PFSK-1 (cell line): ENCODE results near the gene UBE2D2.

Source experiments
- FOXP2 ChIP-seq: optimal IDR thresholded peaks from 2 replicates; pipeline ENCODE3; 2011; ENCODE audit warnings: borderline replicate concordance, control low read depth, inconsistent platforms; ENCODE audit not compliant: insufficient read depth; ENCODE audit errors: extremely low read length, extremely low read depth
- POLR2AphosphoS5 ChIP-seq: IDR thresholded peaks from 2 replicates; pipeline ENCODE4 v1.6.1; 2012; ENCODE audit warnings: low read depth, mild to moderate bottlenecking, control low read depth, low read length, moderate library complexity
- SIN3A ChIP-seq: IDR thresholded peaks from 2 replicates; pipeline ENCODE4 v1.6.1; 2012; ENCODE audit warnings: mild to moderate bottlenecking, low read length, moderate library complexity, borderline replicate concordance; ENCODE audit not compliant: insufficient read depth
- TAF1 ChIP-seq: IDR thresholded peaks from 2 replicates; pipeline ENCODE4 v1.6.1; 2012; ENCODE audit warnings: low read length, control low read depth, borderline replicate concordance; ENCODE audit not compliant: insufficient read depth
- TF ChIP-seq, protein P1 (sequence below), 2 experiments: IDR thresholded peaks; 2 replicates each; pipeline versions ENCODE4 v1.6.1 to v1.8.0; 2011 to 2012; ENCODE audit warnings: low read depth in 2 of 2, low read length in 2 of 2, control low read depth in 1 of 2, inconsistent platforms in 1 of 2, mild to moderate bottlenecking in 1 of 2, moderate library complexity in 1 of 2; ENCODE audit not compliant: insufficient read depth in 1 of 2

UBE2D2 gene

DNA sequence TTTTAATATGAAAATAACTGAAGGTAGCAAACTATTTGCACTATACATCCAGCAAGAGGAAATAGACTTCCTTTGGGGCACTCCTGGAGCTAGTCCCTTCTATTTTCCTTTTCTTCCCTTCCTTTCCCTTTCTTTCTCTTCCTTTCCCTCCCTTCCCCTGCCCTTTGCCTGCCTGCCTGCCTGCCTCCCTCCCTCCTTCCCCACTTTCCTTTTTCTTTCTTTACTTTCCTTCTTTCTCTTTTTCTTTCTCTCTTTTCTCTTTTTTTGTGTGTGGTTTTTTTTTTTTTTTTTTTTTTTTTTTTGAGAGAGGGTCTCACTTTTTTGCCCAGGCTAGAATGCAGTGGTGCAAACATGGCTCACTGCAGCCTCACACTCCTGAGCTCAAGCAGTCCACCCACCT is 69.7 kb downstream of the UBE2D2 start:
- TF ChIP-seq POLR2AphosphoS5 (no peak), FOXP2 (no peak), TAF1 (no peak), SIN3A (no peak)
- TF ChIP-seq, protein P1, sequence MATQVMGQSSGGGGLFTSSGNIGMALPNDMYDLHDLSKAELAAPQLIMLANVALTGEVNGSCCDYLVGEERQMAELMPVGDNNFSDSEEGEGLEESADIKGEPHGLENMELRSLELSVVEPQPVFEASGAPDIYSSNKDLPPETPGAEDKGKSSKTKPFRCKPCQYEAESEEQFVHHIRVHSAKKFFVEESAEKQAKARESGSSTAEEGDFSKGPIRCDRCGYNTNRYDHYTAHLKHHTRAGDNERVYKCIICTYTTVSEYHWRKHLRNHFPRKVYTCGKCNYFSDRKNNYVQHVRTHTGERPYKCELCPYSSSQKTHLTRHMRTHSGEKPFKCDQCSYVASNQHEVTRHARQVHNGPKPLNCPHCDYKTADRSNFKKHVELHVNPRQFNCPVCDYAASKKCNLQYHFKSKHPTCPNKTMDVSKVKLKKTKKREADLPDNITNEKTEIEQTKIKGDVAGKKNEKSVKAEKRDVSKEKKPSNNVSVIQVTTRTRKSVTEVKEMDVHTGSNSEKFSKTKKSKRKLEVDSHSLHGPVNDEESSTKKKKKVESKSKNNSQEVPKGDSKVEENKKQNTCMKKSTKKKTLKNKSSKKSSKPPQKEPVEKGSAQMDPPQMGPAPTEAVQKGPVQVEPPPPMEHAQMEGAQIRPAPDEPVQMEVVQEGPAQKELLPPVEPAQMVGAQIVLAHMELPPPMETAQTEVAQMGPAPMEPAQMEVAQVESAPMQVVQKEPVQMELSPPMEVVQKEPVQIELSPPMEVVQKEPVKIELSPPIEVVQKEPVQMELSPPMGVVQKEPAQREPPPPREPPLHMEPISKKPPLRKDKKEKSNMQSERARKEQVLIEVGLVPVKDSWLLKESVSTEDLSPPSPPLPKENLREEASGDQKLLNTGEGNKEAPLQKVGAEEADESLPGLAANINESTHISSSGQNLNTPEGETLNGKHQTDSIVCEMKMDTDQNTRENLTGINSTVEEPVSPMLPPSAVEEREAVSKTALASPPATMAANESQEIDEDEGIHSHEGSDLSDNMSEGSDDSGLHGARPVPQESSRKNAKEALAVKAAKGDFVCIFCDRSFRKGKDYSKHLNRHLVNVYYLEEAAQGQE (IDR thresholded peaks at IDR 0.05; ENCODE audit: insufficient read depth in 1 of 2, low read depth in 2 of 2, low read length in 2 of 2) = no peak

DNA sequence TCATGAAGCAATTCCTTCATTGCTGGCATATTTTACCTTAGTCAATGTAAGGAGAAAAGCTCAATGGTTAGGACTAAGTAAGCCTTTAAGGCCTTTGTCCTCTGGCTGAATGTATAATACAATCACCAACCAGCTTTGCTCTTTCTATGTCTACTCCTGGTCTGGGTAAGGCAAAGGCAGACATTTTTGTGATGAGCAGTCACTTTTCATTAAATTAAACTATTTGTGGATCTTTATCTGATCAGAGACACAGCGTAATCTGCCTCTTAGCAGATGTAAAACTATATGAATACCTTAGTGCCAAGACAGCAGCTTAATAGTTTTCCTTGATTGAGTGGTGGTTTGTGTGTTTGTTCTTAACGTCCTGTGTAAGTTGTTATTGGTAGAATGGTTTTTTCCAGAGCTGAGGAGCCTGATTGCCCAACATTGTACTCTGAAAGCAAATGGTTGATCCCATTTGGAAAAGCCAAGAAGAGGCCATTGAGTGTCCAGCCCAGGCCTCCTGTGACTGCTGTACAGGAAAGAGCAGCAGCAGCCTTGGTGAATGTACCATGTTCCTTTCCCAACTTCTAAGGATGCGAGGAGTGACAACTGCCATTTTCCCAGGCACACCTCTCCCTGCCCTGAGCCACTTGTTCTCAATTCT is 70.5 kb downstream of the UBE2D2 start:
- no peak for TF ChIP-seq FOXP2

DNA sequence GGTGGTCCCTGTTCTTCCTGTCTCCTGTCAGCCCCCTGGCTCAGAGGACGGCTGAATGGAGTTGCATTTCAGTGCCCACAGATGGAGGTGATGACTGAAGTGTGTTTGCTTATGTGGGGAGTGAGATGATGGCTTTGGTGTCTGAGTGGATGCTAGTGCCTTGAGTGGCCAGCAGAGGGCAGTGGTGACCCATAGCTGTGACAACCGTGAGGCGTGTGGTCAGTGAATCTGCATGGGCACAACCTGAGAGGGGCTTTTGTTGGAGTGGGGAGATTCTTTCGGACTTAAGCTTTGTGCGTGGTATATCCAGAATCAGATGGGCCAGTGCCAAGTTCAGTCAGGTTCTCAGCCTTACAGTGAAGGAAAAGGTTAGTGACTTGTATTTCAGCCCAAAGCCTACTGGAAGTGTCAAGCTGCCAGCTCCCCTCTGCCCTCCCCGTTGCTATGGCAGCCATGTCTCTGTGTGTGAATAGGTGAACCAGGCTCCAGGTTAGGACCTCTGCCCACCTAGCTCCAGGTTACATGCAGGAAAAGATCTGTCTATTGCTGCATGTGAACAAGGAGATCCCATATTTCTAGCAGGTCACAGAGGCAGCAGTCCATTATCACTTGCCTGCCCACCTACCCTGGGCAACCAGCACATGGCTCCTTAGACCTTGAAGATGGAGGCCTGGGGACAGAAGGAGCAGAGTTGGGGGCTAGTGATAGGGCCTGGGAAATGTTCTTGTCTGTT is 72.3 kb downstream of the UBE2D2 start:
- TF ChIP-seq FOXP2 = no peak
- no peak for TF ChIP-seq SIN3A
- TF ChIP-seq, protein P1 (IDR thresholded peaks at IDR 0.05; ENCODE audit: insufficient read depth in 1 of 2, low read depth in 2 of 2, low read length in 2 of 2) = no peak
- no peak for TF ChIP-seq TAF1
- no peak for TF ChIP-seq POLR2AphosphoS5

DNA sequence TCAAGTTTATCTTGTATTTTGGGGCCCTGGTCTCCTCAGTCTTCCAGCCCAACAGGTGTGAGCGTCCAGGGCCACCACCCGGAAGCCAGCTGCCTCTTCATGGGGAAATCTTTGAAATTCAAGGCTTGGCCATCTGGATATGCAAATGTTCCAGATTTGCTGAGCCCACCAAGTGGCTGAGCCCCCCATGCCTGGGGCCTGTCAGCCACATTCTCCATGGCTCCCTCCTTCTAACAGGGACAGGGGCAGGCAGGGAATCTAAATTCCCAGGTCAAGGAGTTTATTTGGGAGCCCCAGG is 72.8 kb downstream of the UBE2D2 start:
- TF ChIP-seq TAF1 (no peak), POLR2AphosphoS5 (no peak), SIN3A (no peak), FOXP2 (no peak)
- TF ChIP-seq, protein P1 (IDR thresholded peaks at IDR 0.05; ENCODE audit: insufficient read depth in 1 of 2, low read depth in 2 of 2, low read length in 2 of 2) = no peak

DNA sequence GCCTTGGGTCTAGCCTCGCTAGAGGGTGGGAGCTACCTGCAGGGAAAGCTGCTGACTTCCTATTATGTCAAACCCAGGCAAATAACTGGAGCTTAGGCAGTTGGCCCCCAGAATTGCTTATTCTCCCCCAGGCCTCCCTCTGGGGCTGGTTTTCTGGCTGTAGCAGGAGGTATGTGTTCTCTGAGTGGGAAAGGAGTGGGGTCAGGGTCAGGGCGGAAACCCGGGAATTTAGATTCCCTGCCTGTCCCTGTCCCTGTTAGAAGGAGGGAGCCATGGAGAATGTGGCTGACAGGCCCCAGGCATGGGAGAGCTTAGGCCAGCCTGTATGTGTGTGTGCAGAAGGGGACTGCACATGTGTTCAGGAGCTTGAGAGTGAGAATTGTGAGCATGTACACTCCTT is 73.4 kb downstream of the UBE2D2 start:
- TF ChIP-seq FOXP2 (no peak), SIN3A (no peak), POLR2AphosphoS5 (no peak), TAF1 (no peak)
- TF ChIP-seq, protein P1 (IDR thresholded peaks at IDR 0.05; ENCODE audit: insufficient read depth in 1 of 2, low read depth in 2 of 2, low read length in 2 of 2) = no peak
